Measurements from ENCODE around the gene SBF2. TPM values are rescaled to one million over a fixed set of nuclear protein-coding genes. Genes with fewer than 3 reads are reported as not detected.

The SBF2 gene
- total and polyA plus RNA-seq, 9 of the 15 experiments (the other 6 are each of a cell fraction or from before 2014, with no cell fraction given): 0.80 to 9.5 (median 5.0) TPM

- TF ChIP-seq AFF4 (CRISPR knock-in tag; IDR thresholded peaks at IDR 0.05) (0 out of 2 replicates have a peak, but pooled peaks have one; percentile 42), ZNF324 (CRISPR knock-in tag; IDR thresholded peaks at IDR 0.05) (no peak), MAZ (CRISPR knock-in tag; conservative IDR thresholded peaks at IDR 0.05 in 1 of 2, IDR thresholded peaks at IDR 0.05 in 1 of 2) (0 out of 4 replicates have a peak, but pooled peaks of 1 of the 2 experiments have one; percentile 41), FOXA3 (CRISPR knock-in tag; conservative IDR thresholded peaks at IDR 0.05 in 1 of 2, IDR thresholded peaks at IDR 0.05 in 1 of 2) (no peak)
Observed at GRCh38 chr11:10303558-10304363, 9.7 kb upstream of the SBF2 start (continued).
